Measurements from ENCODE around the gene ZIM2. TPM values are rescaled to one million over a fixed set of nuclear protein-coding genes. Genes with fewer than 3 reads are reported as not detected.
"Not testable (repeated sequence)": the region's sequence is repeated elsewhere in the genome, so short reads cannot be mapped to it uniquely, and the experiment has no call there.

ZIM2 gene
- total and polyA plus RNA-seq, 2 of the 4 experiments (the other 2 are of a cell fraction), result not detected

- 53% methylated on average over 3 of the region's 4 CpGs; no CpG with 5 or more reads in 1 of the 2 experiments for WGBS, 2 experiments (ENCODE audit: extremely low coverage in 2 of 2, insufficient read length in 1 of 2)
- ATAC-seq (ENCODE audit: low read depth), result no peak
- no peak overlapping the region for H3K4me3 ChIP-seq (ENCODE audit: insufficient read depth, low read depth, low read length)
Observed at GRCh38 chr19:56862741-56863140, 22.2 kb upstream of the ZIM2 start.

GRCh38 chr19:56860409-56860808, 19.9 kb upstream of the ZIM2 start:
- CTCF ChIA-PET; H3K4ac ChIP-seq (ENCODE audit: low read depth, low read length): not testable (repeated sequence)

More at GRCh38 chr19:56862741-56863140, 22.2 kb upstream of the ZIM2 start:
- Histone ChIP-seq H3K18ac (ENCODE audit: low read depth, low read length) (no peak overlapping the region), H3K23ac (ENCODE audit: low read depth, low read length) (no peak overlapping the region), H3K4ac (ENCODE audit: low read depth, low read length) (no peak overlapping the region), H2AK5ac (ENCODE audit: low read depth, low read length) (no peak overlapping the region), H3K9me3 (ENCODE audit: control insufficient read depth, insufficient read depth, low read length) (peaks cover 20% of the 10 kb centered on the region), H3K9me1 (ENCODE audit: insufficient read depth, low read length) (no peaks in the 10 kb centered on the region), H2BK5ac (ENCODE audit: low read depth, low read length, poor library complexity, severe bottlenecking) (no peak overlapping the region), H2AK9ac (replicated peaks; ENCODE audit: low read depth, low read length, poor library complexity) (no peak overlapping the region), H2BK120ac (ENCODE audit: low read depth, low read length) (no peak overlapping the region), H3K27me3 (ENCODE audit: control insufficient read depth, insufficient read depth, low read length) (no peaks in the 10 kb centered on the region), H3K56ac (ENCODE audit: extremely low read depth, insufficient read depth, low read length) (no peak overlapping the region), H3K79me1 (ENCODE audit: low read depth in 1 of 2, low read length in 2 of 2) (no peaks in the 10 kb centered on the region), H4K91ac (ENCODE audit: insufficient read depth, low read depth, low read length) (no peak overlapping the region), H3K14ac (replicated peaks; ENCODE audit: low read depth, low read length) (no peak overlapping the region), H3K36me3 (ENCODE audit: control insufficient read depth, insufficient read depth, low read length) (no peaks in the 10 kb centered on the region), H2BK15ac (ENCODE audit: low read depth, low read length) (no peak overlapping the region), H3K27ac (ENCODE audit: insufficient read depth, low read length) (no peak overlapping the region), H4K20me1 (ENCODE audit: insufficient read depth, low read length) (no peaks in the 10 kb centered on the region), H4K5ac (ENCODE audit: low read depth, low read length) (no peak overlapping the region), H4K8ac (ENCODE audit: low read depth in 2 of 2, low read length in 2 of 2) (no peak overlapping the region), H2AFZ (replicated peaks; ENCODE audit: low read length, poor library complexity) (no peak overlapping the region), H3K4me2 (ENCODE audit: low read depth, low read length) (no peak overlapping the region), H2BK20ac (ENCODE audit: low read depth, low read length) (no peak overlapping the region), H3K4me1 (ENCODE audit: control insufficient read depth, insufficient read depth, low read length) (no peaks in the 10 kb centered on the region), H3K9ac (ENCODE audit: low read depth, low read length) (no peak overlapping the region)
- in situ Hi-C loops (cut with MboI; ENCODE audit: low sequenced_read_pairs), result no loop called here
- CTCF ChIA-PET, result interaction anchor here (0.7 kb wide), 1 partner anchor 183 kb away, joined by 4 read pairs; no protein-coding TSS in a partner anchor
- dilution Hi-C loops (cut with HindIII; ENCODE audit: low sequenced_read_pairs, unreplicated experiment), result no loop called here
- TF ChIP-seq, protein P1, sequence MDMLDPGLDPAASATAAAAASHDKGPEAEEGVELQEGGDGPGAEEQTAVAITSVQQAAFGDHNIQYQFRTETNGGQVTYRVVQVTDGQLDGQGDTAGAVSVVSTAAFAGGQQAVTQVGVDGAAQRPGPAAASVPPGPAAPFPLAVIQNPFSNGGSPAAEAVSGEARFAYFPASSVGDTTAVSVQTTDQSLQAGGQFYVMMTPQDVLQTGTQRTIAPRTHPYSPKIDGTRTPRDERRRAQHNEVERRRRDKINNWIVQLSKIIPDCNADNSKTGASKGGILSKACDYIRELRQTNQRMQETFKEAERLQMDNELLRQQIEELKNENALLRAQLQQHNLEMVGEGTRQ (IDR thresholded peaks at IDR 0.05; ENCODE audit: low read depth, low read length), result no peak
- TF ChIP-seq CHD1 (IDR thresholded peaks at IDR 0.05; ENCODE audit: low read depth, low read length) (no peak), MAFK (IDR thresholded peaks at IDR 0.05; ENCODE audit: low read depth, low read length) (no peak), FOS (IDR thresholded peaks at IDR 0.05; ENCODE audit: low read depth, low read length) (no peak)
- no TSS peak for BruUV-seq (replicated peaks)
- intact Hi-C loops (cut with micrococcal nuclease), result no loop called here
- DNase-seq, result no peak
- POLR2A ChIA-PET (ENCODE audit: unreplicated experiment), result no interaction called here

More at GRCh38 chr19:56860409-56860808, 19.9 kb upstream of the ZIM2 start:
- H2BK20ac ChIP-seq (ENCODE audit: low read depth, low read length); H2BK5ac ChIP-seq (ENCODE audit: low read depth, low read length, poor library complexity, severe bottlenecking); H3K36me3 ChIP-seq (ENCODE audit: control insufficient read depth, insufficient read depth, low read length); H2AFZ ChIP-seq (replicated peaks; ENCODE audit: low read length, poor library complexity); DNase-seq; H4K91ac ChIP-seq (ENCODE audit: insufficient read depth, low read depth, low read length); H3K4me3 ChIP-seq (ENCODE audit: insufficient read depth, low read depth, low read length); POLR2A ChIA-PET (ENCODE audit: unreplicated experiment); intact Hi-C loops (cut with micrococcal nuclease); H2AK5ac ChIP-seq (ENCODE audit: low read depth, low read length); H3K23ac ChIP-seq (ENCODE audit: low read depth, low read length); H3K9ac ChIP-seq (ENCODE audit: low read depth, low read length); dilution Hi-C loops (cut with HindIII; ENCODE audit: low sequenced_read_pairs, unreplicated experiment); H2AK9ac ChIP-seq (replicated peaks; ENCODE audit: low read depth, low read length, poor library complexity); H3K14ac ChIP-seq (replicated peaks; ENCODE audit: low read depth, low read length); H3K4me1 ChIP-seq (ENCODE audit: control insufficient read depth, insufficient read depth, low read length); H2BK15ac ChIP-seq (ENCODE audit: low read depth, low read length); H3K18ac ChIP-seq (ENCODE audit: low read depth, low read length); H3K56ac ChIP-seq (ENCODE audit: extremely low read depth, insufficient read depth, low read length); H4K5ac ChIP-seq (ENCODE audit: low read depth, low read length); H4K8ac ChIP-seq (ENCODE audit: low read depth in 2 of 2, low read length in 2 of 2); H3K4me2 ChIP-seq (ENCODE audit: low read depth, low read length); H3K79me1 ChIP-seq (ENCODE audit: low read depth in 1 of 2, low read length in 2 of 2); ATAC-seq (ENCODE audit: low read depth); H2BK120ac ChIP-seq (ENCODE audit: low read depth, low read length); H4K20me1 ChIP-seq (ENCODE audit: insufficient read depth, low read length); H3K9me1 ChIP-seq (ENCODE audit: insufficient read depth, low read length); BruUV-seq (replicated peaks); H3K27ac ChIP-seq (ENCODE audit: insufficient read depth, low read length); in situ Hi-C loops (cut with MboI; ENCODE audit: low sequenced_read_pairs); H3K27me3 ChIP-seq (ENCODE audit: control insufficient read depth, insufficient read depth, low read length): not testable (repeated sequence)
- WGBS, 2 experiments (ENCODE audit: extremely low coverage in 2 of 2, insufficient read length in 1 of 2), result no CpG with 5 or more reads among the region's 10 CpGs
- peaks cover 23% of the 10 kb centered on the region for H3K9me3 ChIP-seq (ENCODE audit: control insufficient read depth, insufficient read depth, low read length)

All from IMR-90 (cell line).